ENCODE measurements around the gene DVL1. TPM values are rescaled to one million over a fixed set of nuclear protein-coding genes. Genes with fewer than 3 reads are reported as not detected.
A peak's percentile ranks its signal among the peaks of the same experiment; 100 is the strongest.

Gene DVL1
- polyA plus RNA-seq, 3 donors, result 39.7 to 47.5 (median 45.8) TPM

DNA sequence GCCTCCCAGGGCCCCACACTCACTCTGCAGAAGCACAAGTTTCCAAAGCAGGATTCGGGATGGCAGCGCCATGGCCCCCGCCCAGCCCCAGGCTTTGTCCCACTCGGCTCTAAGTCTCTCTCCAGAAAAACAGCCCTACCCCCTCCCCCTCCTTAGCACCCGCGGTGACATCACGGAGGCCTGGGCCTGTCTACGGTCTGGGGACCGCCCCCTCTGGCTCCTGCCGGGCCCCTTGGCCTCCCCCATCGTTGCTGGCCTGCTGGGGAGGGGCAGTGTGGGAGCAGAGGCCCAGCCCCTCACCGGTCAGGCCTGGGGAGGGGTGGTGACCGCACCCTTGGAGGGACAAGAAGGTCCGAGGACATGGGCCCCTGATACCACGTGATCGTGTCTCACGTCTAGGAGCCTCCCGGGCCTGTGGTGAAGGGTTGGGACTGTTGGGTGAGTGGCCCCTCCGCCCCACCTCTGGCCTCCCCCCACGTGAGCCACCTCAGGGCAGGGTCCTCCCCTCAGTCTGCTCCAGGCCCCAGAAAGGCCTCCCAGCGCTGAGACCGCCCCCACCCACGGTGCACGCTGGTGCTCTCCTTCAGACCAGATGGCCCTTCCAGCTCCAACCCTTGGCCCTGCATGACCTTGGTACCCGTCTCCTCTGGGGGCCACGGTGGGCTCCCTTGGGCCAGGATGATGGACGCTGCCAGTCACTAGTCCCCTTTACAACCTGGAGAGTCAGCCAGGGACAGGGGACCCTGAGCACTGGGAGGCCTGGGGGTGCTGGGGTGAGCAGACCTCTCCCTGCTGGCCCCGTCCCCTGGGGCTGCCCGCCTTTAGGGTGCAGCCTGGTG, 9.4 kb upstream of the DVL1 start, which contains the start of gene MXRA8:
TSS of gene MXRA8 (minus strand) at position 123 of the 839 bp plus-strand sequence. CDS start at position 72, 51 bp downstream.
- DNase-seq, result peak; percentile 72

- DNase-seq, result no peak
These were observed 8.7 kb upstream of the DVL1 start for GRCh38 chr1:1357871-1358432.

DNA sequence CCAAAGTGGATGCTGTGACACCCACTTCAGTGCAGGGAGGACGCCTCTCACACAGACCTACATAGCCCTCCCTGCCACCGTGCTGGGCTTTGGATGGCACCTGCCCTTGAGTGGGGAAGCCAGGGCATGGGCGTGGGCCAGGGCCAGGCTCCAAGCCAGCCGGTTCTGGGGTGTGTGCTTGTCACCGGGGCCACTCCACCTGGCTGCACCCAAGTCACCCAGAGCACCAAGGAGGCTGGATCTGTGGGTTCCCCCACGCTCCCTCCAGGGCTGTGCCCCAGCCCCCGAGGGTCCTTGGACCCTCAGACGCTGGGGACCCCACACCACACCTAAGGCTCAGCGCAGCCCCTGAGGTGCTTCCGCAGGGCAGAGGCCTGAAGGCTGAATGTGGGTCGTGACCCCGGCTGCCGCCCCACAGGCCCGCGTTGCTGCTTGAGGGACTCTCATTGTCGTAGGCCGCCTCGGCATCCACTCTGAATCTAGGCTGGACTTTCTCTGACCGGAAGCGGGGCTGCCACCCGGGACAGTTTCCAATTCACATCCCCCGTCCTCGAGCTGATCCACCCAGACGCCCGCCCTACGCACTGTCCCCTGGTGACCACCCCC, 7.7 kb upstream of the DVL1 start:
- DNase-seq, result no peak

DNA sequence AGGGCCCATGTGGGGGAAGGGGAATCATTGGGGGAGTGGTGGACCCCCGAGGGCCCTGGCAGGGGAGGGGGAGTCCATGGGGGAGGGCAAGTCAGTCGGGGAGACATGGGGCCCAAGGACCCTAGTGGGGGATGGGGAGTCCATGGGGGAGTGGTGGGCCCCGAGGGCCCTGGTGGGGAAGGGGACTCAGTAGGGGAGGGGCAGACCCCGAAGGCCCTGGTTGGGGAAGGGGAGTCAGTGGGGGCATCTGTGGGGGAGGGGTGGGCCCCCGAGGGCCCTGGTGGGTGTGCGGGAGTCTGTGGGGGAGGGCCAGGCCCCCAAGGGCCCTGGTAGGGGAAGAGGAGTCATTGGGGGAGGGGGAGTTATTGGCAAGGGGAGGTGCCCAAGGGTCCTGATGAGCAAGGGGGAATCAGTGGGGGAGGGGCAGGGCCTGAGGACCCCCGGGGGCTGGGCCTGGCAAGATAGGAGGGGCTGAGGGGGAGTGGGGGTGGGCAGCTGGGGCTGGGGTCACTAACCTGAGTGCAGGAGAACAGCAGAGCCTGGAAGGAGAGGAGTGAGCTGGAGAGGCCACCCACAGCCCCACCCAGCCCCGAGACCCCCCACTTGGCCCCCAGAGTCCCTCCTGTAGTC, 7.1 kb upstream of the DVL1 start:
- no peak for DNase-seq

GRCh38 chr1:1355416-1355815, 6.2 kb upstream of the DVL1 start:
- DNase-seq, result no peak

- DNase-seq, result no peak
These were observed 5.3 kb upstream of the DVL1 start for GRCh38 chr1:1354271-1355247.

DNA sequence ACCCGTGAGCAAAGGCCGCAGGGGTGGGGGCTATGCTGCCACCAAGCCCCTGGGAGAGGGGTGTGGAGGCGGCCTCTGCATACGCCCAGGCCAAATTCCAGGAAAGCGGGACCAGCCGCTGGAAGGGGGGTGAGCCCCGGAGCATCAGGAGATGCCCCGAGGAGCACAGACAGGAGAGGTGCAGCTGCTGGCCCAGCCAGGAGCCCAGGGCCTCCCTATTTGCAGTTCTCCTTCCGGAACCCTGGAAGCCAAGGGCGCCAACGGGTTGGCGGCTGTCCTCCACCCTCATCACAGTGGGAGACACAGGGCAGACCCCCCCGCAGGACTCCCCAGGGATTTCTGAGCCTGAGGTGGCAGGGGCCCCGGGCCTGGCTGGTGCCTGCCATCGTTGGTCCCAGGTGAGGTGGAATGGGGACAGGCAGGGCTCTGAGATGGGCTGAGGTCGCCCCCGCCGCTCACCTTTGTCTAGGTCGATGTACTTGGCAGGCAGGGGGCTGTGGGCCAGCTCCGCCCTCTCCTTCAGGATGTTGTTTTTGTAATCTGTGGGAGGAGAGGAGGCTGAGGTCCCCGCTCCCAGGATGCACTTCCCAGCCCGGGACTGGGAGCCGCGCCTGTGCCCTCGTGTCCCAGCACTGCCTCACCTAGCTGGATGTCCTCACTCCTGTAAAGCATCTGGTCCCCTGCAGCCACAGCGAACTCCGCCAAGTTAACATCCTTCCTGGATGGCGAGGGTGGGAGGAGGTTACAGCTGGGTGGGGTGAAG, 4.4 kb upstream of the DVL1 start:
- no peak for DNase-seq

- no peak for DNase-seq
These were observed 3.7 kb upstream of the DVL1 start for GRCh38 chr1:1352786-1353388.

- no peak for DNase-seq
These were observed 2.6 kb upstream of the DVL1 start for GRCh38 chr1:1351511-1352427.

- no peak for DNase-seq
These were observed 580 bp downstream of the DVL1 start for GRCh38 chr1:1348420-1349255.

- no peak for DNase-seq
These were observed 1.4 kb downstream of the DVL1 start for GRCh38 chr1:1347663-1348419.

DNA sequence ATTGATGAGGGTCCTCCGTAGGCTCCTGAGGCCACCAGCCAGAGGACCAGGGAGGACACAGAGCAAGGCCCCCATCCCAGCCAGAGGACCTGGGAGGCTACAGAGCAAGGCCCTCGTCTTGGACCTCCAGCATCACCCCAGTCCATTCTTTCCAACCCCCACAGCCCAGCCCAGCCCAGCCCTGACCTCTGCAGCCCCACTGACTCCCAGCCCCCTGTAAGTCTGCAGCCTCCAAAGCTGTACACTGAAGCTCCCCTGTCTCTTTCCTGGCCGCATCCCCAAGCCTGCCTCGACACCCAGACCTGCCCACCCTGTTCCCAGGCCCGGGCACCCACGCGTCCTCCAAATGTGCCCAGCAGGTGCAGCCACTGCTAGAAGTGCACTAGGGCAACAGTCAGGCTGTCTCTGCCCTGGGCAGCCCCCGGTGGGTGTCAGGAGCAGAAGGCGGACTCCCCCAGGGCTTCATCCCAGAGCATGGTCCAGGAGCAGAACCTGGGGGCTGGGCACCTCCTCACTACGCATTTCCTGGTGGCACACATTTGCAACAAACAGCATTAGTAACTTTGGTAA, 2.1 kb downstream of the DVL1 start:
- no peak for DNase-seq

DNA sequence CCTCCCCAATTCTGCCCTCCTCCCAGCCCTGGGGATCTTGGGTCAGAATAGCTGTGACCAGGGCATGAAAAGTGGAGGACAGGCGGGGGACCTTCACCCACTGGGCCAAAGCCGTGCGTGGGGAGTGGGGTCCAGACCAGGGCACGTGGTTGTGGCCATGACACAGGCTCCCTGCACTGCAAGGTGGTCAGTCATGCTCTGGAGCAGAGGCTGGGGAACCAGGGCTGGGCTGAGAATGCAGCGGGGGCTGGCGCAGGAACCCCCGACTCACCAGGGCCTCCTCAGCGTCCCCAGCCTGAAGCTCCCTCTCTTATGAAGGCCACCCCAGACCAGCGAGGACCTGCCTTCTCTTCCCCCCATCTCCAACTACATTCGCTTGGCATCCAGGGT, 2.7 kb downstream of the DVL1 start:
- no peak for DNase-seq

DNA sequence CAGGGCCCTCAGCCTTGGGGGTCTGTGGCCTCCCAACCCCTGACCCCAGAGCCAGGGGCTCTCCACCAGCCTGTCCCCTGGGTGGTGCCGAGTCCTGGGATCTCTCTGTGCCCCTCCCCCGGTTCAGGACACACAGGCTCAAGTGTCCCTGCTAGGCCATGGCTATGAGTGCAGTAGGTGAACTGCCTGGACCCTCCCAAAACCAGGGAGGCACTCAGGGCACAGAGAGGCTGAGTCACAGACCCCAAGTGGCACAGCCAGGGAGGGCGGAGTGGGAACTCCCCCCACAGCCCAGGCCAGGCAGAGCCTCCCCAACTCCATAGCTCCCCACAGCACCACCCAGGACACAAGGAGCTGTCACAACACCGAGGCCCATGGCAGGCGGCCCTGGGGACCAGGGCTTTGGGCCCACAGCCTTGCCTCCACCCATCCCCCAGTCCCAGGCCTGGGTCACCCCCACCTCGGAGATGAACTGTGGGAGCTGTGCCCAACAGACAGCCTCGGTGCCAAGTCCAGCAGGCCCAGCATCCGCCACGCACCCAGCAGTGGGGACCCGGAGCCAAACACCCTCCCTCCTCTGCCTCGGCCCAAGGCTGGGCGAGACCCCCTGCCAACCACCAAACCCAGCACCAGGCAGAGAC, 3.2 kb downstream of the DVL1 start:
- no peak for DNase-seq

GRCh38 chr1:1345384-1345783, 3.8 kb downstream of the DVL1 start:
- no peak for DNase-seq

- no peak for DNase-seq
These were observed 4.4 kb downstream of the DVL1 start for GRCh38 chr1:1344655-1345361.

All from renal pelvis (tissue), 4 donors.